ENCODE measurements around the gene SERPINB8. TPM values are rescaled to one million over a fixed set of nuclear protein-coding genes. Genes with fewer than 3 reads are reported as not detected.

Gene SERPINB8
- total RNA-seq, 1 experiment from 2014 or later, result 2.0 TPM

DNA sequence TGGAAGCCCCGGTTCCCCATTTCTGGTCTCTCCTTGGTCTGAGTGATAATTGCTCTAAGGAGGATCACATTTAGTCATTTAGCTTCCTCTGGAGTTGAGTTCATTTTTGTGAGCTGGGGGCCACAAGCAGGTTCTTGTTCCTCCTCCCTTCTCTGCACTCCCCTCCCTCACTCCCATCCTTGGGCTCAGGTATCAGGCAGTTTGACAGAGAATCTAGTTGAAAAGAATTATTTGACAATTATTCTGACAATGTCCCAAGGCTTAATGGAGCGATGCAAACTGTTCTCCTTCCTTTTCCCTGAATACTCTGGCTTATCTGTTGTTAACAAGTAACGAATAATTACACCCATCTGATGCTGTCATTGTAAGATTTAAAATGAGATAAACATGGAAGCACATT is 61.5 kb downstream of the SERPINB8 start:
- intact Hi-C loops (cut with micrococcal nuclease; ENCODE audit: unreplicated experiment) (no loop called here), in situ Hi-C loops (cut with HindIII; ENCODE audit: low pct_unique_long_range_greater_than_20kb, low sequenced_read_pairs) (no loop called here)
- no peak overlapping the region for H3K27ac ChIP-seq (ENCODE audit: low read length)
- no peaks in the 10 kb centered on the region for H3K4me1 ChIP-seq (ENCODE audit: control insufficient read depth, insufficient read depth, low read length)
- POLR2A ChIA-PET, result no interaction called here
- DNase-seq (ENCODE audit: low read depth, low spot score), result no peak
- CTCF ChIA-PET, result no interaction called here
- no peaks in the 10 kb centered on the region for H3K36me3 ChIP-seq (ENCODE audit: control insufficient read depth, insufficient read depth, low read length)
- no TSS peak for BruUV-seq (replicated peaks)
- H3K4me3 ChIP-seq (ENCODE audit: low read depth in 2 of 2, low read length in 2 of 2), result no peak overlapping the region
- no peak for ATAC-seq
- no peaks in the 10 kb centered on the region for H3K9me3 ChIP-seq (ENCODE audit: control insufficient read depth, insufficient read depth, low read depth, low read length)
- TF ChIP-seq, protein P1, sequence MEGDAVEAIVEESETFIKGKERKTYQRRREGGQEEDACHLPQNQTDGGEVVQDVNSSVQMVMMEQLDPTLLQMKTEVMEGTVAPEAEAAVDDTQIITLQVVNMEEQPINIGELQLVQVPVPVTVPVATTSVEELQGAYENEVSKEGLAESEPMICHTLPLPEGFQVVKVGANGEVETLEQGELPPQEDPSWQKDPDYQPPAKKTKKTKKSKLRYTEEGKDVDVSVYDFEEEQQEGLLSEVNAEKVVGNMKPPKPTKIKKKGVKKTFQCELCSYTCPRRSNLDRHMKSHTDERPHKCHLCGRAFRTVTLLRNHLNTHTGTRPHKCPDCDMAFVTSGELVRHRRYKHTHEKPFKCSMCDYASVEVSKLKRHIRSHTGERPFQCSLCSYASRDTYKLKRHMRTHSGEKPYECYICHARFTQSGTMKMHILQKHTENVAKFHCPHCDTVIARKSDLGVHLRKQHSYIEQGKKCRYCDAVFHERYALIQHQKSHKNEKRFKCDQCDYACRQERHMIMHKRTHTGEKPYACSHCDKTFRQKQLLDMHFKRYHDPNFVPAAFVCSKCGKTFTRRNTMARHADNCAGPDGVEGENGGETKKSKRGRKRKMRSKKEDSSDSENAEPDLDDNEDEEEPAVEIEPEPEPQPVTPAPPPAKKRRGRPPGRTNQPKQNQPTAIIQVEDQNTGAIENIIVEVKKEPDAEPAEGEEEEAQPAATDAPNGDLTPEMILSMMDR (IDR thresholded peaks at IDR 0.05), result no peak
- no peak for TF ChIP-seq TCF7L2 (IDR thresholded peaks at IDR 0.05; ENCODE audit: low read depth, low read length)
- TF ChIP-seq SIN3A (IDR thresholded peaks at IDR 0.05; ENCODE audit: borderline replicate concordance, insufficient read depth, low read depth, low read length), result no peak
- TF ChIP-seq, protein P2, sequence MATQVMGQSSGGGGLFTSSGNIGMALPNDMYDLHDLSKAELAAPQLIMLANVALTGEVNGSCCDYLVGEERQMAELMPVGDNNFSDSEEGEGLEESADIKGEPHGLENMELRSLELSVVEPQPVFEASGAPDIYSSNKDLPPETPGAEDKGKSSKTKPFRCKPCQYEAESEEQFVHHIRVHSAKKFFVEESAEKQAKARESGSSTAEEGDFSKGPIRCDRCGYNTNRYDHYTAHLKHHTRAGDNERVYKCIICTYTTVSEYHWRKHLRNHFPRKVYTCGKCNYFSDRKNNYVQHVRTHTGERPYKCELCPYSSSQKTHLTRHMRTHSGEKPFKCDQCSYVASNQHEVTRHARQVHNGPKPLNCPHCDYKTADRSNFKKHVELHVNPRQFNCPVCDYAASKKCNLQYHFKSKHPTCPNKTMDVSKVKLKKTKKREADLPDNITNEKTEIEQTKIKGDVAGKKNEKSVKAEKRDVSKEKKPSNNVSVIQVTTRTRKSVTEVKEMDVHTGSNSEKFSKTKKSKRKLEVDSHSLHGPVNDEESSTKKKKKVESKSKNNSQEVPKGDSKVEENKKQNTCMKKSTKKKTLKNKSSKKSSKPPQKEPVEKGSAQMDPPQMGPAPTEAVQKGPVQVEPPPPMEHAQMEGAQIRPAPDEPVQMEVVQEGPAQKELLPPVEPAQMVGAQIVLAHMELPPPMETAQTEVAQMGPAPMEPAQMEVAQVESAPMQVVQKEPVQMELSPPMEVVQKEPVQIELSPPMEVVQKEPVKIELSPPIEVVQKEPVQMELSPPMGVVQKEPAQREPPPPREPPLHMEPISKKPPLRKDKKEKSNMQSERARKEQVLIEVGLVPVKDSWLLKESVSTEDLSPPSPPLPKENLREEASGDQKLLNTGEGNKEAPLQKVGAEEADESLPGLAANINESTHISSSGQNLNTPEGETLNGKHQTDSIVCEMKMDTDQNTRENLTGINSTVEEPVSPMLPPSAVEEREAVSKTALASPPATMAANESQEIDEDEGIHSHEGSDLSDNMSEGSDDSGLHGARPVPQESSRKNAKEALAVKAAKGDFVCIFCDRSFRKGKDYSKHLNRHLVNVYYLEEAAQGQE (IDR thresholded peaks at IDR 0.05; ENCODE audit: insufficient read depth in 1 of 2, low read depth in 2 of 2, low read length in 1 of 2), result no peak
- TF ChIP-seq POLR2AphosphoS5 (IDR thresholded peaks at IDR 0.05; ENCODE audit: low read depth, low read length), result no peak
- H3K27me3 ChIP-seq (ENCODE audit: control insufficient read depth, insufficient read depth, low read length), result no peaks in the 10 kb centered on the region

DNA sequence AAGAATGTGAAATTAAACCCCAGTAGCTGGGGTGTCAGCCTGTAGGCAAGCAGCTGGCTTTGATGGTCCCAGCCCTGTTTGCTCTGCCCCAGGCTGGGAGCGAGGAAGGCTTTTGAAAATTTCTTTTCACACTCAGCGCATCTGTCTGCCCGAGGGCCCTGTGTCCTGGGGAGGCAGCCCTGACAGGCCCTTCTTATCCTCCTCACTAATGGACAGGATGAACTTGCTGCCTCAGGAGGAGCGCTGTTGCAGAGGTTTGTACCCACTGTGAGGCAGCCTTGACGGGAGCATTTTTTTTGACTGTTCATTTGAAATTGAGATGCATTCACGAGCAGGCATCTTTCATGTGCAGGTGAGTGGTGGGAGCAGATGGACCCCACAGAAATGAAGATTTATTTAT is 62.4 kb downstream of the SERPINB8 start:
- H3K36me3 ChIP-seq (ENCODE audit: control insufficient read depth, insufficient read depth, low read length), result no peaks in the 10 kb centered on the region
- POLR2A ChIA-PET, result no interaction called here
- H3K9me3 ChIP-seq (ENCODE audit: control insufficient read depth, insufficient read depth, low read depth, low read length), result no peaks in the 10 kb centered on the region
- H3K27me3 ChIP-seq (ENCODE audit: control insufficient read depth, insufficient read depth, low read length), result no peaks in the 10 kb centered on the region
- no peak for ATAC-seq
- no peak overlapping the region for H3K4me3 ChIP-seq (ENCODE audit: low read depth in 2 of 2, low read length in 2 of 2)
- TF ChIP-seq TCF7L2 (IDR thresholded peaks at IDR 0.05; ENCODE audit: low read depth, low read length), result no peak
- TF ChIP-seq, protein P2 (IDR thresholded peaks at IDR 0.05; ENCODE audit: insufficient read depth in 1 of 2, low read depth in 2 of 2, low read length in 1 of 2), result no peak
- no peak for TF ChIP-seq POLR2AphosphoS5 (IDR thresholded peaks at IDR 0.05; ENCODE audit: low read depth, low read length)
- TF ChIP-seq, protein P1 (IDR thresholded peaks at IDR 0.05), result no peak
- no peak for TF ChIP-seq SIN3A (IDR thresholded peaks at IDR 0.05; ENCODE audit: borderline replicate concordance, insufficient read depth, low read depth, low read length)
- in situ Hi-C loops (cut with HindIII; ENCODE audit: low pct_unique_long_range_greater_than_20kb, low sequenced_read_pairs), result no loop called here
- intact Hi-C loops (cut with micrococcal nuclease; ENCODE audit: unreplicated experiment), result no loop called here
- H3K27ac ChIP-seq (ENCODE audit: low read length), result no peak overlapping the region
- no peak for DNase-seq (ENCODE audit: low read depth, low spot score)
- BruUV-seq (replicated peaks), result no TSS peak
- CTCF ChIA-PET, result no interaction called here
- H3K4me1 ChIP-seq (ENCODE audit: control insufficient read depth, insufficient read depth, low read length), result no peaks in the 10 kb centered on the region

All from Panc1 (cell line).